ENCODE data around the gene EFNB2. TPM values are rescaled to one million over a fixed set of nuclear protein-coding genes. Genes with fewer than 3 reads are reported as not detected.

The EFNB2 gene
- total and polyA plus RNA-seq, 4 donors = 2.6 to 6.1 (median 3.4) TPM

DNA sequence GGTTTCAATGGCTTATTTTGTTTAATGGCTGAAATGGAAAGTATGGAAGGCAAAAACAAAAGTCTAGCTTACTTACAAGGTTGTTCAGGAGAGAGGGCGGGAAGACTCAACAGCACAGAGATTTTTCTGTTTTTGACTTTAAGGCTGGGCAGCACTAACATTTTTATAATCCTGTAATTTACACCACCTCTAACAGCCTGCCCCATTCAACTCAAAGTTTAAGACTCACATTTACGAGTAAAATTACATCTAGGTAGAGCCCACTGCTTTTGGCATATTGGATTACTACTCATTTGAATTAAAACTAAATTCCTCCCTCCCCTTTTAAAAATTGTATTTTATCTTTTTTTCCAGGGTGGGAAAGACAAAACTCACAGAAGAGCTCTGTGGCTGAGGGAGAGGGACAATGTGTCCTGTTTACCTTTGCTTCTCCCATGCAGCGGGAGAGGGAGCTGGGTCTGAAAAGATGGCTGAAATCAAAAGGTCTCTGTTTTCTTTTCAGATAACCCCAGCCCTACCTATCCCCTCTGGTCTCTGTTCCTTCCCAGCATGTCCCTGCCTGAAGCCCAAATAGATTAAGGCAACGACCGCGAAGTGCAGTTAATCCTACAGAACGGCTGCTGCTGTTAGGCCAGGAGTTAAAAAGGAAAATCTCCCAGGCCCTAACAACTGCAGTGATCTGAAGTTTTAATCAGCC lies 6.6 kb downstream of the EFNB2 start:
- H3K4me1 ChIP-seq (ENCODE audit: control insufficient read depth in 4 of 4, insufficient read depth in 4 of 4, low read length in 3 of 4) = peaks cover 2 to 8% (median 6%) of the 10 kb centered on the region in 4 donors
- no peaks in the 10 kb centered on the region for H3K36me3 ChIP-seq (ENCODE audit: control insufficient read depth in 4 of 4, insufficient read depth in 3 of 4, low read depth in 1 of 4, low read length in 3 of 4)
- H3K9ac ChIP-seq (ENCODE audit: low read depth in 1 of 2, low read length in 2 of 2) = no peak overlapping the region
- no peak for TF ChIP-seq EGR1 (IDR thresholded peaks at IDR 0.05; ENCODE audit: low read depth in 2 of 2)
- TF ChIP-seq TAF1 (conservative IDR thresholded peaks at IDR 0.05) = no peak
- no peak for TF ChIP-seq CTCF (IDR thresholded peaks at IDR 0.05; ENCODE audit: low read depth, low read length, missing input control)
- TF ChIP-seq RAD21 (IDR thresholded peaks at IDR 0.05) = no peak
- no peak for TF ChIP-seq HNF4A (conservative IDR thresholded peaks at IDR 0.05)
- DNase-seq (ENCODE audit: low spot score) = no peak
- WGBS = 71% methylated on average over 7 of the region's 7 CpGs
- H3K27me3 ChIP-seq (ENCODE audit: control insufficient read depth in 4 of 4, insufficient read depth in 4 of 4, low read length in 3 of 4) = peaks cover 0 to 18% (median 3%) of the 10 kb centered on the region in 4 donors
- no peaks in the 10 kb centered on the region for H3K9me3 ChIP-seq (ENCODE audit: control insufficient read depth in 4 of 4, low read length in 3 of 4)
- H3K4me3 ChIP-seq (ENCODE audit: low read depth in 1 of 3, low read length in 3 of 3) = no peak overlapping the region
- H3K27ac ChIP-seq (ENCODE audit: low read depth in 1 of 2, low read length in 2 of 2) = no peak overlapping the region

DNA sequence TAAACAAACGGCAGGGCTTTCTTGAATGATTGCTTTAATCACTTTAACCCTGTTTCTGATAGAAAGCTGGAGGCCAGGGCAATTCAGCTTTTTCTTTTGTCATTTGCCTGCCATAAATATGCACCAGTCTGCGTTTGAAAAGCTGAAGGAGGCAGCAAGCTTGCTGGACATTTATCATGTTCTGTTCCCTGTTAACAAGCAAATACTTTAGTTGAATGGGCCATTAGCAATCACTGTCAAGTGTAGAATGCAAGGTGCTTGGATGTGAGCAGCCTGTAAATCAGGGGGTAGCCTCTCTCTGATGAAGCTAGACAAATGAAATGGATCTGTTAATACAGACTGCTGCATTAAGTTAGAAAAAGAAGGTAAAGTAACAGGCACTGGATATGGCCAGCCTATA lies 7.6 kb downstream of the EFNB2 start:
- no peak overlapping the region for H3K27ac ChIP-seq (ENCODE audit: low read depth in 1 of 2, low read length in 2 of 2)
- H3K9me3 ChIP-seq (ENCODE audit: control insufficient read depth in 4 of 4, low read length in 3 of 4) = no peaks in the 10 kb centered on the region
- H3K36me3 ChIP-seq (ENCODE audit: control insufficient read depth in 4 of 4, insufficient read depth in 3 of 4, low read depth in 1 of 4, low read length in 3 of 4) = no peaks in the 10 kb centered on the region
- H3K27me3 ChIP-seq (ENCODE audit: control insufficient read depth in 4 of 4, insufficient read depth in 4 of 4, low read length in 3 of 4) = peaks cover 0 to 29% (median 3%) of the 10 kb centered on the region in 4 donors
- no peak for DNase-seq (ENCODE audit: low spot score)
- WGBS = 30% methylated on average over 2 of the region's 2 CpGs
- H3K9ac ChIP-seq (ENCODE audit: low read depth in 1 of 2, low read length in 2 of 2) = no peak overlapping the region
- no peak overlapping the region for H3K4me3 ChIP-seq (ENCODE audit: low read depth in 1 of 3, low read length in 3 of 3)
- TF ChIP-seq, protein P1, sequence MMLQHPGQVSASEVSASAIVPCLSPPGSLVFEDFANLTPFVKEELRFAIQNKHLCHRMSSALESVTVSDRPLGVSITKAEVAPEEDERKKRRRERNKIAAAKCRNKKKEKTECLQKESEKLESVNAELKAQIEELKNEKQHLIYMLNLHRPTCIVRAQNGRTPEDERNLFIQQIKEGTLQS (IDR thresholded peaks at IDR 0.05) = no peak
- TF ChIP-seq HNF4A (conservative IDR thresholded peaks at IDR 0.05) (no peak), FOXA2 (IDR thresholded peaks at IDR 0.05) (no peak), YY1 (IDR thresholded peaks at IDR 0.05) (no peak), CTCF (IDR thresholded peaks at IDR 0.05; ENCODE audit: low read depth, low read length, missing input control) (no peak), GABPA (IDR thresholded peaks at IDR 0.05 in 1 of 2, conservative IDR thresholded peaks at IDR 0.05 in 1 of 2) (no peak), MAX (IDR thresholded peaks at IDR 0.05) (no peak), RAD21 (IDR thresholded peaks at IDR 0.05) (no peak), JUND (IDR thresholded peaks at IDR 0.05) (no peak)
- TF ChIP-seq, protein P2, sequence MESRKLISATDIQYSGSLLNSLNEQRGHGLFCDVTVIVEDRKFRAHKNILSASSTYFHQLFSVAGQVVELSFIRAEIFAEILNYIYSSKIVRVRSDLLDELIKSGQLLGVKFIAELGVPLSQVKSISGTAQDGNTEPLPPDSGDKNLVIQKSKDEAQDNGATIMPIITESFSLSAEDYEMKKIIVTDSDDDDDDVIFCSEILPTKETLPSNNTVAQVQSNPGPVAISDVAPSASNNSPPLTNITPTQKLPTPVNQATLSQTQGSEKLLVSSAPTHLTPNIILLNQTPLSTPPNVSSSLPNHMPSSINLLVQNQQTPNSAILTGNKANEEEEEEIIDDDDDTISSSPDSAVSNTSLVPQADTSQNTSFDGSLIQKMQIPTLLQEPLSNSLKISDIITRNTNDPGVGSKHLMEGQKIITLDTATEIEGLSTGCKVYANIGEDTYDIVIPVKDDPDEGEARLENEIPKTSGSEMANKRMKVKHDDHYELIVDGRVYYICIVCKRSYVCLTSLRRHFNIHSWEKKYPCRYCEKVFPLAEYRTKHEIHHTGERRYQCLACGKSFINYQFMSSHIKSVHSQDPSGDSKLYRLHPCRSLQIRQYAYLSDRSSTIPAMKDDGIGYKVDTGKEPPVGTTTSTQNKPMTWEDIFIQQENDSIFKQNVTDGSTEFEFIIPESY (IDR thresholded peaks at IDR 0.05) = no peak
- peaks cover 0 to 2% (median 0%) of the 10 kb centered on the region in 4 donors for H3K4me1 ChIP-seq (ENCODE audit: control insufficient read depth in 4 of 4, insufficient read depth in 4 of 4, low read length in 3 of 4)

All from liver (tissue), 9 donors.